ENCODE measurements around the gene ITM2A. TPM values are rescaled to one million over a fixed set of nuclear protein-coding genes. Genes with fewer than 3 reads are reported as not detected.

ITM2A gene
- total RNA-seq, 1 experiment from 2014 or later = not detected

GRCh38 chrX:79371640-79372039, 4.5 kb upstream of the ITM2A start:
- Histone ChIP-seq H3K4me1 (no peaks in the 10 kb centered on the region), H3K4me3 (ENCODE audit: low read depth, low read length) (no peak overlapping the region), H3K36me3 (ENCODE audit: control insufficient read depth, insufficient read depth, low read length) (no peaks in the 10 kb centered on the region), H3K9me3 (no peaks in the 10 kb centered on the region), H3K27me3 (replicated peaks; ENCODE audit: control insufficient read depth, insufficient read depth, low read length) (no peaks in the 10 kb centered on the region)
- CTCF ChIA-PET = no interaction called here
- intact Hi-C loops (cut with micrococcal nuclease; ENCODE audit: unreplicated experiment) = no loop called here
- Mint-ChIP-seq H3K4me1 (ENCODE audit: low read depth, unreplicated experiment) (no peaks in the 10 kb centered on the region), H3K27ac (ENCODE audit: unreplicated experiment) (no peak overlapping the region), H3K36me3 (ENCODE audit: insufficient read depth, unreplicated experiment) (no peaks in the 10 kb centered on the region), H3K9me3 (ENCODE audit: unreplicated experiment) (no peaks in the 10 kb centered on the region), H3K4me3 (ENCODE audit: unreplicated experiment) (no peak overlapping the region), H3K27me3 (ENCODE audit: insufficient read depth, unreplicated experiment) (no peaks in the 10 kb centered on the region)
- BruUV-seq (replicated peaks) = no TSS peak
- TF ChIP-seq CTCF (IDR thresholded peaks at IDR 0.05; ENCODE audit: insufficient read depth in 1 of 2, low read depth in 1 of 2, low read length in 1 of 2, severe bottlenecking in 1 of 2, unreplicated experiment in 1 of 2) = no peak
- POLR2A ChIA-PET = no interaction called here
- no peak for DNase-seq

GRCh38 chrX:79371101-79371500, 4.0 kb upstream of the ITM2A start:
- Histone ChIP-seq H3K27me3 (replicated peaks; ENCODE audit: control insufficient read depth, insufficient read depth, low read length) (no peaks in the 10 kb centered on the region), H3K9me3 (no peaks in the 10 kb centered on the region), H3K36me3 (ENCODE audit: control insufficient read depth, insufficient read depth, low read length) (no peaks in the 10 kb centered on the region), H3K4me1 (no peaks in the 10 kb centered on the region), H3K4me3 (ENCODE audit: low read depth, low read length) (no peak overlapping the region)
- POLR2A ChIA-PET = no interaction called here
- no TSS peak for BruUV-seq (replicated peaks)
- H3K4me3 Mint-ChIP-seq (ENCODE audit: unreplicated experiment) = no peak overlapping the region
- intact Hi-C loops (cut with micrococcal nuclease; ENCODE audit: unreplicated experiment) = no loop called here
- H3K4me1 Mint-ChIP-seq (ENCODE audit: low read depth, unreplicated experiment) = no peaks in the 10 kb centered on the region
- CTCF ChIA-PET = no interaction called here
- no peaks in the 10 kb centered on the region for H3K9me3 Mint-ChIP-seq (ENCODE audit: unreplicated experiment)
- no peak overlapping the region for H3K27ac Mint-ChIP-seq (ENCODE audit: unreplicated experiment)
- DNase-seq = no peak
- no peaks in the 10 kb centered on the region for H3K36me3 Mint-ChIP-seq (ENCODE audit: insufficient read depth, unreplicated experiment)
- no peak for TF ChIP-seq CTCF (IDR thresholded peaks at IDR 0.05; ENCODE audit: insufficient read depth in 1 of 2, low read depth in 1 of 2, low read length in 1 of 2, severe bottlenecking in 1 of 2, unreplicated experiment in 1 of 2)
- H3K27me3 Mint-ChIP-seq (ENCODE audit: insufficient read depth, unreplicated experiment) = no peaks in the 10 kb centered on the region

GRCh38 chrX:79369871-79370270, 2.7 kb upstream of the ITM2A start:
- Histone ChIP-seq H3K4me3 (ENCODE audit: low read depth, low read length) (no peak overlapping the region), H3K9me3 (no peaks in the 10 kb centered on the region), H3K27me3 (replicated peaks; ENCODE audit: control insufficient read depth, insufficient read depth, low read length) (no peaks in the 10 kb centered on the region), H3K36me3 (ENCODE audit: control insufficient read depth, insufficient read depth, low read length) (no peaks in the 10 kb centered on the region), H3K4me1 (no peaks in the 10 kb centered on the region)
- no peak overlapping the region for H3K27ac Mint-ChIP-seq (ENCODE audit: unreplicated experiment)
- intact Hi-C loops (cut with micrococcal nuclease; ENCODE audit: unreplicated experiment) = no loop called here
- no peaks in the 10 kb centered on the region for H3K4me1 Mint-ChIP-seq (ENCODE audit: low read depth, unreplicated experiment)
- no peak for TF ChIP-seq CTCF (IDR thresholded peaks at IDR 0.05; ENCODE audit: insufficient read depth in 1 of 2, low read depth in 1 of 2, low read length in 1 of 2, severe bottlenecking in 1 of 2, unreplicated experiment in 1 of 2)
- DNase-seq = no peak
- no peaks in the 10 kb centered on the region for H3K27me3 Mint-ChIP-seq (ENCODE audit: insufficient read depth, unreplicated experiment)
- H3K9me3 Mint-ChIP-seq (ENCODE audit: unreplicated experiment) = no peaks in the 10 kb centered on the region
- H3K36me3 Mint-ChIP-seq (ENCODE audit: insufficient read depth, unreplicated experiment) = no peaks in the 10 kb centered on the region
- H3K4me3 Mint-ChIP-seq (ENCODE audit: unreplicated experiment) = no peak overlapping the region
- CTCF ChIA-PET = no interaction called here
- no TSS peak for BruUV-seq (replicated peaks)
- POLR2A ChIA-PET = no interaction called here

Measured in Caco-2 (cell line).